ENCODE data around the gene FGF2.
"Not testable (repeated sequence)": the region's sequence is repeated elsewhere in the genome, so short reads cannot be mapped to it uniquely, and the experiment has no call there.

FGF2 gene

DNA sequence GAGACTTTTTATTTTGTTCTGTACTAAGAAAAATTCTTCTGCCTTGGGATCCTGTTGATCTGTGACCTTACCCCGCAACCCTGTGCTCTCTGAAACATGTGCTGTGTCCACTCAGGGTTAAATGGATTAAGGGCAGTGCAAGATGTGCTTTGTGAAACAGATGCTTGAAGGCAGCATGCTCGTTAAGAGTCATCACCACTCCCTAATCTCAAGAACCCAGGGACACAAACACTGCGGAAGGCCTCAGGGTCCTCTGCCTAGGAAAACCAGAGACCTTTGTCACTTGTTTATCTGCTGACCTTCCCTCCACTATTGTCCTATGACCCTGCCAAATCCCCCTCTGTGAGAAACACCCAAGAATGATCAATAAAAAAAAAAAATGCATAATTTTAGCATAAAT lies 13.8 kb upstream of the FGF2 start:
- in situ Hi-C loops (cut with MboI; ENCODE audit: low sequenced_read_pairs) = not testable (repeated sequence)

GRCh38 chr4:122814426-122814825 lies 12.2 kb upstream of the FGF2 start:
- in situ Hi-C loops (cut with MboI; ENCODE audit: low sequenced_read_pairs) = no loop called here

DNA sequence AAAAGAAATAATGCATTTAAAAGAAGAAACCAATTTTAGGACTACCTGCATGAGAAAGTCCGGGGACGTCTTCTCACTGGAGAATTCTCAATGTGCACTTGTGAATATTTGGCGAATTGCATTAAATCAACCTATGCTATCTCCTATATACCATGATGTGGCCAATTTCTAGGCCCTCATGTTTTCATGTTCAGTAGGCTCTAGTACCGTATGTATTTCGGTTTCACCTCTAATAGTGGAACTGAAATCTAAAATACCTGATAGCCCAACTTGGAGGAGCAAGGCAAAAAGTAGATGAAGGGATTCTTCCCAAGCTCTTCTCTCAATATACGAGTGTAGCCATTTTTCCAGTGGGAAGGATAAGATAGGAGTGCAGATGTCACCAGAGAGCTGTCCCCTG lies 11.4 kb upstream of the FGF2 start:
- in situ Hi-C loops (cut with MboI; ENCODE audit: low sequenced_read_pairs) = no loop called here

GRCh38 chr4:122816476-122816875 lies 10.2 kb upstream of the FGF2 start:
- in situ Hi-C loops (cut with MboI; ENCODE audit: low sequenced_read_pairs) = no loop called here

DNA sequence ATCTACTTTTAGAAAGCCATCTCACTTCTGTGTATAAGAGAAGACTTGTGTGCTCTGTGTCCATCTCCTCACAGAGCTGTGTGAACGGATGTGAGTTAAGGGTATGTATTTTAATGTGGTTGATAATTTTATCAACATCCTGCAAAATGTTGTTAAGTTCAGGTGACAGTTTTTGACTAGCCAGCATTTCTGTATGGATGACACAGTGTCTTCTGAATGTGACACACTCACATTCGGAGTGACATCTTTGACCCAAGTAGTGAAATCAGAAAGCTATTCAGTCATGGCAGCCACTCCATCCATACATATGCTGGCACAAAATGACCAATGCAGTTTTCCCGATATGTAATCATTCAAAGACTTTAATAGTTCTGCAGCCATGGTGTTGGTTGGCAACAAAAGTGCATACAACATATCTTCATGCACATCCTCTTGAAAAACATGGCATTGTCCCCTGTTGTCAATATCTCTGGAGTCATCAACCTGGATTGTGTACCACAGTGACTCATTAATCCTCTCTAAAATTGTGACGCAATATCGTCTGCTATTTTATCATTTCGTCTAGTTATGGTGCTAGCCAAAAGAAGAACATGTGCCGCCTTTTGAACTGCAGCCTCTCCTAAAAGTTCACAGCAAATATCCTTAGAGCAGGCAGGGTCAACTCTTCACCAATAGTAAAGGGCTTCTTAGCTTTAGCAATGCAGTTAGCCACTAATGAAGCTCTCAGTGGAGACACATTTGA lies 6.8 kb upstream of the FGF2 start:
- in situ Hi-C loops (cut with MboI; ENCODE audit: low sequenced_read_pairs) = no loop called here

DNA sequence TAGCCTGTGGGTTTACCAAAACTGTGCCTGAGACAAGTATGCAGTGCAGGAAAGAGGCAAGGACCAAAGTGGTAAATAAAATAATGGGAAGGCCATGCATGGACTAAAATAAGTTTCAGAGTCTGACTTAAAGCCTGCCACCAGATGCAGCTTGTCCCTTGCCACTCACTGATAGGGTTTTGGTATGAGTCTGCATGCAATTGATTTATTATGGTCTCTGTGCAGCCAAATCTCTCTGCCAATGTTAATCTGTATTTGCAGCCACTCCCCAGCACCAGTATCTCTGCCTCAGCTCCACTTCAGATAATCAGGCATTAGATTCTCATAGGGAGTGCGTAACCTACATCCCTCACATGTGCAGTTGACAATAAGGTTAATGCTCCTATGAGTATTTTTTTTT lies 5.5 kb upstream of the FGF2 start:
- in situ Hi-C loops (cut with MboI; ENCODE audit: low sequenced_read_pairs) = no loop called here

DNA sequence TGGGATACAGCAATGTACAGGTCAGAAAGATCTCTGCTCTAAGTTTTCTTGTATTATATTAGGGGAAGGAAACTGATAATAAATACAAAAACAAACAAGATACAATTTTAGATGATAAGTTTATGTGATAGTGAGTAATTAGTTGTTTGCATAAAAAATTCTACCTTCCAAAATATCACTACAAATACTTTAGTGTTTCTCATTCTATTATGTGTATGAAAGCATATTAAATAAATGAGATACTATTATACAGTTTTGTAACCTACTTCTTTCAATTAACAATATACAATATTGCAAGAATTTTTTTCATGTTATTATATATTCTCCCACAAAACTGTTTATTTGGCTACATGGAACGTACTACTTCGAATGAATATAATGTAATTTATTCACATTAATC lies 4.2 kb upstream of the FGF2 start:
- in situ Hi-C loops (cut with MboI; ENCODE audit: low sequenced_read_pairs) = no loop called here

DNA sequence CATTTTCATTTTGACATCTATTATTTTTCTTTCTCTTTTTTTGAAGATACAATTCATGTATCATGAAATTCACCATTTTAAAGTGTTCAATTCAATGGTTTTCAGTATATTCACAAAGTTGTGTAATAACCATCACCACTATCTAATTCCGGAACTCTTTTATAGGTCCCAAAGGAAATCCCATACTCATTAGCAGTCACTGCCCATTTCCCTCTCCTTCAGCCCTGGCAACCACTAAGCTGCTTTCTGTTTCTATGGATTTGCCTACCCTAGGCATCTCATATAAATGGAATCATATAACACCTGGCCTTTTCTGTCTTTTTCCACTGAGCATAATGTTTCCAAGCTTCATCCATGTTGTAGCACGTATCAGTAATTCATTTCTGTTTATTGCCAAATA lies 3.2 kb upstream of the FGF2 start:
- in situ Hi-C loops (cut with MboI; ENCODE audit: low sequenced_read_pairs) = no loop called here

GRCh38 chr4:122824616-122825015 lies 2.0 kb upstream of the FGF2 start:
- in situ Hi-C loops (cut with MboI; ENCODE audit: low sequenced_read_pairs) = no loop called here

DNA sequence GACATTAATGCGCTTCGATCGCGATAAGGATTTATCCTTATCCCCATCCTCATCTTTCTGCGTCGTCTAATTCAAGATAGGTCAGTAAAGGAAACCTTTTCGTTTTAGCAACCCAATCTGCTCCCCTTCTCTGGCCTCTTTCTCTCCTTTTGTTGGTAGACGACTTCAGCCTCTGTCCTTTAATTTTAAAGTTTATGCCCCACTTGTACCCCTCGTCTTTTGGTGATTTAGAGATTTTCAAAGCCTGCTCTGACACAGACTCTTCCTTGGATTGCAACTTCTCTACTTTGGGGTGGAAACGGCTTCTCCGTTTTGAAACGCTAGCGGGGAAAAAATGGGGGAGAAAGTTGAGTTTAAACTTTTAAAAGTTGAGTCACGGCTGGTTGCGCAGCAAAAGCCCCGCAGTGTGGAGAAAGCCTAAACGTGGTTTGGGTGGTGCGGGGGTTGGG lies 528 bp upstream of the FGF2 start:
- in situ Hi-C loops (cut with MboI; ENCODE audit: low sequenced_read_pairs) = no loop called here

- in situ Hi-C loops (cut with MboI; ENCODE audit: low sequenced_read_pairs) = no loop called here
Observed at GRCh38 chr4:122827258-122827878, 737 bp downstream of the FGF2 start.

- in situ Hi-C loops (cut with MboI; ENCODE audit: low sequenced_read_pairs) = no loop called here
Observed at GRCh38 chr4:122827879-122828601, 1.4 kb downstream of the FGF2 start.

- in situ Hi-C loops (cut with MboI; ENCODE audit: low sequenced_read_pairs) = no loop called here
Observed at GRCh38 chr4:122830426-122831095, 3.9 kb downstream of the FGF2 start.

- in situ Hi-C loops (cut with MboI; ENCODE audit: low sequenced_read_pairs) = no loop called here
Observed at GRCh38 chr4:122831515-122832196, 5.0 kb downstream of the FGF2 start.

DNA sequence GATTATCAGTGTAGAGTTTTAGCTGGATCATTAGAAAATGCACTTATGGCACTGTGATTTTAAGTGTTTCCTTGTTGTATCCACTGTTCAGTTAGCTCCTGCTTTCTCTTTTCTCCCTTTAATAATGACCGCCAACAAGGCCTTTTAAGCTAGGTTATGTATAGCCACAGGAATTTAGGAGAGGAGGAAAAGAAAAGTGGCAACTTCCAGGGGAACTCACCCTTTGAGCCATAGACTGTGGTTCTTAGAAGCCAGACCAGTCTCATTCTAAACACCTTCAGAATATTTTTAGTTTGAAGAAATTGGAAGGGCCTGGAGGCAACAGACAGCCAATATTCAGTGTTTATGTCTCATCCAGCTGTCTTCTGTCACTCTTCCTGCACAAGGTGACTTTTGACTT lies 6.1 kb downstream of the FGF2 start:
- in situ Hi-C loops (cut with MboI; ENCODE audit: low sequenced_read_pairs) = no loop called here

DNA sequence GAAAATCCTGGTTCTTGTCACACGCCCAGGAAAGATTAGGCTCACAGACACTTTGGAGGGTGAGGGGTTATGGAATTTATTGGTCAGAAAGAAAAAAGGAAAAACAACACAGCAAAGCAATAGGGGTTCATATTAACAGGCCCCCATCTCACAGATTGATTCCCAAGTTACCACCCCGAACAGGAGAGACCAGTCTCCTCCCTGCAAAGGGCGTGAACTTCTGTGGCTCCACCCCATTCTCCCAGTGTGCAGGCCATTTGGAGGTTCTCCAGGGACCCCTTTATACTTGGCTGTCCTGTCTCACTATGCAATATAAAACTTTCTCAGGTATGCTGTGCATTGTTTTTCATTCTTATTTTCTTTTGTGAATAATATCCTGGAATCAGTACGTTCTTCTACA lies 7.4 kb downstream of the FGF2 start:
- in situ Hi-C loops (cut with MboI; ENCODE audit: low sequenced_read_pairs) = no loop called here

DNA sequence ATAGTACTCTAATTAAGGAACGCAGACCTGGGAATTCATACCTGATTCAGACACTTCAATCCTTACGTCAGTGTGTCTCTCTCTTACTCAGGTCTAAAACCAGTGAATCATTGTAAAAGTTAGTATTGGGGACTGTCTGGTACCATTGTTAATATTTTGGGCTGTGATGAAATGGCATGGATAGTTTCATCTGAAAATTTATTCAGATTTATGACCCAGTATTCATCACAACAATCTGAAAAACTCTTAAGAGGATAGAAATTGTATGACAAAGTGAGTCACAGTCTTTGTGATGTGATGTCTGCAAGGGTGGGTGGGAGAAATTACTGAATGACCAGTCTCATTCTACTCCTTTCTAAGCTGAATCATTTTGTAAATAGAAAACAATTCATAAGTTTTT lies 10.3 kb downstream of the FGF2 start:
- in situ Hi-C loops (cut with MboI; ENCODE audit: low sequenced_read_pairs) = no loop called here

DNA sequence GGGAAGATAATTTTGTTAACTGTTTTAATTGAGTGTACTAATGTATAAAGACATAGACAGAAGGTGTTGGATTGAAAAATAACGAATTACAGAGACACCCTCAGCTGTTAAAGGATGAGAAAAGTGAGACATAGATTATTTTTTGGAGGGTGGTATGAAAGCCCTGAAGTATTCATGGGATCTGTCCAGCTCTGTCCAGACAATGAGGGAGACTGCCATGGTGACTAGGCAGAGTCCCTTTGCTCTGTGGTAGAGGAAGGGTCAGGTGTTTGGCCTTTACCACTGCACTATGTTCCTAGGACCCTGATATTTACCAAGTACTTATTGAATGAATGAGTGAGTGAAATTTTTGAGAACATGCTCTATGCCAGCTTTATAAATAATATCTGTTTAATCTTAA lies 11.4 kb downstream of the FGF2 start:
- in situ Hi-C loops (cut with MboI; ENCODE audit: low sequenced_read_pairs) = no loop called here

DNA sequence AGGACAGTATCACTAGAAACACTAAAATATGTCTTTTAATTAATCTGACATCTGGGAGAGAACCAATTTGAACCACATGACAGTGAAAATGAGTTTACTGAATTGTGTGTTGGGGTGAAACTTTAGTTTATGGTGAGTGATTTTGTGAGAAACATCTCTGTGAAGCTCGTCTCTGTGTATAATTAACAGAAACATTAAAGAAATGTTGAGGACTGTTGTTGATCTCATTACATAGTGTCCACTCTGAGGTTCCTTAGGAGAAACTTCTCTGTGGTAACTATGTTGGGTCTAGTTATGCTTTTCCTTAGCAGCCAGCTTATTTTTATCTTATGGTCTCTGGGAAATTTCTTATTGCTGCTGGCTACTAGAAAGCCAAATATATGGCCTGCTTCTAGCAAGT lies 15.8 kb downstream of the FGF2 start:
- in situ Hi-C loops (cut with MboI; ENCODE audit: low sequenced_read_pairs) = no loop called here

GRCh38 chr4:122842984-122843531 lies 16.4 kb downstream of the FGF2 start:
- in situ Hi-C loops (cut with MboI; ENCODE audit: low sequenced_read_pairs) = no loop called here

DNA sequence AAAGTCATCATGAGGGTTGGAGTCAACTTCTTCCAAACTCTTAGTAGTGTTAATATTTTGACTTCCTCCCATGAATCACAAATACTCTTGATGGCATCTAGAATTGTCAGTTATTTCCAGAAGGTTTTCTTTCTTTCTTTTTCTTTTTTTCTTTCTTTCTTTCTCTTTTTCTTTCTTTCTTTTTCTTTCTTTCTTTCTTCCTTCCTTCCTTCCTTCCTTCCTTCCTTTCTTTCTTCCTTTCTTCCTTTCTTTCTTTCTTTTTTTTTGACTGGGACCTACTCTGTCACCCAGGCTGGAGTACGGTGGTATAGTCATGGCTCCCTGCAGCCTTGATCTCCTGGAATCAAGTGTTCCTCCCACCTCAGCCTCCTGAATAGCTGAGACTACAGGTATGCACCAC lies 17.8 kb downstream of the FGF2 start:
- in situ Hi-C loops (cut with MboI; ENCODE audit: low sequenced_read_pairs) = not testable (repeated sequence)

Measured in HL-60/S4 (cell line).